ENCODE results near the gene NPAS3.

DNA sequence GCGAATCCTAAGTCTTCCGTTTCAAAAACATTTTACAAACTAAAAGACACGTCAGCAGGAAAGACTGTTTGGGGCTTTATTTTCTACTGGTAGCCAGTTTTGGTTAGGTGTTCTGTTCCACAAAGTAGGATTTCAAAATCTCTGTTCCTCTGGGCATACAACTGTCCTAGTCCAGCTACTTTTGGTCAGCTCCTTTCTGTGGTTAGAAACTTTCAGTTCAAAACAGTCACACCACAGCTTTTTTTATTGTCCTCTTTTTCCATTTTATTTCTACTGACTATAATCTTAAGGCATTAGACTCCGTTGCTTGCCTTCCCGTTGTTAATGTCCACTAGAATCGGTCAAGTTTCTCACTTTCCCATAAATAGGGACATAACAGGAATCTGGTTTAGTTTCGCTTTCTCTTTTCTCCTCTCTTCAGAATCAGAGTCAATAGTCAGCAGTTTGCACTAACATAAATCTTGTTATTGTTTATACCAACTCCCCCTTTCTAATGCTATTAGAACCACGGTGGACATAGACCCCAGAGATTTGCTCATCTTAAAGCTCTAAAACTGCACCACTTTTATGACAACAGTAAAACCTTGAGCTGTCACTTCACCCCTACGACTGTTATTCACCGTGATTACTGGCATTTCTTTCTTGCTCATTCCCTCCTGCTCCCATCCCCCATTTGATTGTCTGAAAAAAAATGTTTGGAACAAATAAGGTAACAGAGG, 41.5 kb upstream of the NPAS3 start:
- TF ChIP-seq, protein P1, sequence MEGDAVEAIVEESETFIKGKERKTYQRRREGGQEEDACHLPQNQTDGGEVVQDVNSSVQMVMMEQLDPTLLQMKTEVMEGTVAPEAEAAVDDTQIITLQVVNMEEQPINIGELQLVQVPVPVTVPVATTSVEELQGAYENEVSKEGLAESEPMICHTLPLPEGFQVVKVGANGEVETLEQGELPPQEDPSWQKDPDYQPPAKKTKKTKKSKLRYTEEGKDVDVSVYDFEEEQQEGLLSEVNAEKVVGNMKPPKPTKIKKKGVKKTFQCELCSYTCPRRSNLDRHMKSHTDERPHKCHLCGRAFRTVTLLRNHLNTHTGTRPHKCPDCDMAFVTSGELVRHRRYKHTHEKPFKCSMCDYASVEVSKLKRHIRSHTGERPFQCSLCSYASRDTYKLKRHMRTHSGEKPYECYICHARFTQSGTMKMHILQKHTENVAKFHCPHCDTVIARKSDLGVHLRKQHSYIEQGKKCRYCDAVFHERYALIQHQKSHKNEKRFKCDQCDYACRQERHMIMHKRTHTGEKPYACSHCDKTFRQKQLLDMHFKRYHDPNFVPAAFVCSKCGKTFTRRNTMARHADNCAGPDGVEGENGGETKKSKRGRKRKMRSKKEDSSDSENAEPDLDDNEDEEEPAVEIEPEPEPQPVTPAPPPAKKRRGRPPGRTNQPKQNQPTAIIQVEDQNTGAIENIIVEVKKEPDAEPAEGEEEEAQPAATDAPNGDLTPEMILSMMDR (IDR thresholded peaks at IDR 0.05): no peak
- no peak for TF ChIP-seq POLR2A (IDR thresholded peaks at IDR 0.05)

Measured in uterus (tissue), 2 donors.